Astrocyte (in vitro differentiated cells and primary cell): ENCODE measurements around the gene MATN4.

ENCODE experiments used
- CTCF ChIP-seq: IDR thresholded peaks from 2 replicates; pipeline ENCODE4 v1.5.1; 2011; ENCODE audit warnings: low read depth, mild to moderate bottlenecking, inconsistent platforms, low read length, moderate library complexity; ENCODE audit not compliant: insufficient read depth
- EZH2 ChIP-seq: IDR thresholded peaks from 2 replicates; pipeline ENCODE4 v1.6.1; 2012; ENCODE audit warnings: mild to moderate bottlenecking, low read length, inconsistent platforms; ENCODE audit not compliant: insufficient read depth

DNA sequence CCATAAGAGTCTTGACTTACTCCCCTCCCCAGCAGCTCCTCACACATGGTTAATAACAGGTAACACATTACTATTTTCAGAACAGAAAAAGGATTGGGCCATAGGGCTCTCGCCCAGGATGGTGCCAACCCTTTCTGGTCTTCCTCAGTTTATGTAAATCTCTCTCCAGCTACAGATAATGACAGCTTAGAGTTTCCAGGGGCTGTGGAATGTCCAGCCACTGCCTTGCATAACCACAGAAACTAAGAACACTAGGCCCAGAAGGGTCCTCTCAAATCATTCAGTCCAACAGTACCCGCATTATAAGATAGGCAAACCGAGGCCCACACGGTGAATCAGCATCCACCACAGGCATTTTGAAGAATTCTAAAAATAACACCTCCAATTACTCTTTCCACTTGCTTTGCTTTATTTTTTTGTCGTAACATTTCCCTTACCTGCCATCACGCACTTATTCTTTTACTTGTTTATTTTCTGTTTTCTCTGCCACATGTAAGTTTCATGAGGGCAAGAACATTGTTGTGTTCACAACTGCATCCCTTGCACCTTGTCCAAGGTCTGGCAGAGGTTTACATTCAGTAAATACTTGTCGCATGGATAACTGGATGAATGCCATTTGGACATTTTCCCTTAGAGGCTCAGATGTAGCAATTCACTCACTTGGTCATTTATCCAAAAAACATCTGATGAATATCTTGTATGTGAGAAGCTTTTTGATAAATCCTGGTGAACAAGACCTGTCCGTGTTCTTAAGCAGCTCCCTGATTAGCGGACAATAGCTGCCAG lies 46.5 kb upstream of the MATN4 start:
- TF ChIP-seq CTCF (no peak), EZH2 (no peak)
